ENCODE measurements around the gene VAV3.
A peak's percentile ranks its signal among the peaks of the same experiment; 100 is the strongest.
"Not testable (repeated sequence)": the region's sequence is repeated elsewhere in the genome, so short reads cannot be mapped to it uniquely, and the experiment has no call there.

VAV3 gene

DNA sequence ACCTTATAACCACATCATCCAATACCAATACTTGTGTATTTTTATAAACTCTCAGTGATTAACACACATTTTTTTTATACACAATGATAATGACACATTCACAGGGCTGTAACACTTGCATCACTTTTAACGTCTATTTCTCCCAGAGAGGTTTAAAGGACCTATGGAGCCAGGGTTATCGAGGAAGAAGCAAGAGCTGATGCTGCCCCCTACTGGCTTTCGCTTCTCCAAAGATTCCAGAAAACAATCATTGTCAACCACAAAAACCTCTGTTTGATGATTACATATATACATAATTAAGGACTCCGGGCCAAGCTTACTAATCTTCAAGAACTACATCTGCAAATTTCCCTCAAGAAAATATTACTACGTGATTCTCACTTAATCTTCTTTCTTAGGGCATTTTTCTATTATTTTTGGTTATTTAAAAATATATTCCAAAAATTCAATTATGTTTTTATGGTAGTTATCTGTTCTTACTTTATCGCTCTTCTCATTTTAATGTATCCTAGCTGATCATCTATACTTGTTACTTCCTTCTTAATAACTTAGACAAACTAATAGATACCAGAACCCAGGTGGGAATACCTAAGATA is 214.5 kb downstream of the VAV3 start:
- peak; percentile 25 for DNase-seq (ENCODE audit: extremely low read depth, low read depth)
- TF ChIP-seq, protein P1, sequence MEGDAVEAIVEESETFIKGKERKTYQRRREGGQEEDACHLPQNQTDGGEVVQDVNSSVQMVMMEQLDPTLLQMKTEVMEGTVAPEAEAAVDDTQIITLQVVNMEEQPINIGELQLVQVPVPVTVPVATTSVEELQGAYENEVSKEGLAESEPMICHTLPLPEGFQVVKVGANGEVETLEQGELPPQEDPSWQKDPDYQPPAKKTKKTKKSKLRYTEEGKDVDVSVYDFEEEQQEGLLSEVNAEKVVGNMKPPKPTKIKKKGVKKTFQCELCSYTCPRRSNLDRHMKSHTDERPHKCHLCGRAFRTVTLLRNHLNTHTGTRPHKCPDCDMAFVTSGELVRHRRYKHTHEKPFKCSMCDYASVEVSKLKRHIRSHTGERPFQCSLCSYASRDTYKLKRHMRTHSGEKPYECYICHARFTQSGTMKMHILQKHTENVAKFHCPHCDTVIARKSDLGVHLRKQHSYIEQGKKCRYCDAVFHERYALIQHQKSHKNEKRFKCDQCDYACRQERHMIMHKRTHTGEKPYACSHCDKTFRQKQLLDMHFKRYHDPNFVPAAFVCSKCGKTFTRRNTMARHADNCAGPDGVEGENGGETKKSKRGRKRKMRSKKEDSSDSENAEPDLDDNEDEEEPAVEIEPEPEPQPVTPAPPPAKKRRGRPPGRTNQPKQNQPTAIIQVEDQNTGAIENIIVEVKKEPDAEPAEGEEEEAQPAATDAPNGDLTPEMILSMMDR (IDR thresholded peaks at IDR 0.05; ENCODE audit: low read depth, low read length), result peak; percentile 80

DNA sequence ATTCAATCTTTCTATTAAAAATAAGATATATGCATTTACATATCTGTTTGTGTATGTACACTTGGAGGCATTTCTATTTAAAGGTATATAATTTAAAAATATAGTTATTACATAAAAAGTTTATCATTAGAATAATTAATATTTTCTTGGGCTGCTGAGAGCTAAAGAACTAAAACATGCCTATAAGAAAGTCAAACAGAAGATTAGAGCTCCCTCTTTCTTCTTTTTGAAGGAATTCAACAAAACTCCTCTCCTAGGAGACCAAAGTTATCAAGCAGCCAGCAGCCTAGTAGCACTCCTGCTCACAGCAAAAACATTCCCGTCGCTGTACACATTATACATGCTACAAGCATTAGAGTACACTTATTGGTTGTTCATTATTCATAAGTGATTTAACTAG is 216.4 kb downstream of the VAV3 start:
- TF ChIP-seq, protein P1 (IDR thresholded peaks at IDR 0.05; ENCODE audit: low read depth, low read length), result peak; percentile 40
- DNase-seq (ENCODE audit: extremely low read depth, low read depth), result no peak

DNA sequence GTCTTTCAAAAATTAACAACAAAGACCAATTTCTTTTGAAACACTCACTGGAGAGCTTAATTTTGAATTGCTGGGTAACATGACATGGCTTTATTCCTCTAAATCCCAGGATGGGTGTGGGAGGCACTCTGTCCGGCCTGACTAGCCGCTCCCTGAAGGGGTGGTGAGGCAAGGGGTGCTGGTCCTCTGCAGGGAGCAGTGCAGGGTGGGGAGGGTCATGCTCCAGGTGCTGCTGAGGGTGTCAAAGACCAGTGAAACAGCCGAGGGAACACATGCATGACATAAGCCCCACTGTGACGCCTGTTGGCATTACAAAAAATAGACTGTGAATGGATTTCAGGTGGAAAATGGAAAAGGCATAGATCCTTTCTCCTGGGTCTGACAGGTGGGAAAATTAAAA is 223.7 kb downstream of the VAV3 start:
- no peak for DNase-seq (ENCODE audit: extremely low read depth, low read depth)
- TF ChIP-seq, protein P1 (IDR thresholded peaks at IDR 0.05; ENCODE audit: low read depth, low read length), result no peak

DNA sequence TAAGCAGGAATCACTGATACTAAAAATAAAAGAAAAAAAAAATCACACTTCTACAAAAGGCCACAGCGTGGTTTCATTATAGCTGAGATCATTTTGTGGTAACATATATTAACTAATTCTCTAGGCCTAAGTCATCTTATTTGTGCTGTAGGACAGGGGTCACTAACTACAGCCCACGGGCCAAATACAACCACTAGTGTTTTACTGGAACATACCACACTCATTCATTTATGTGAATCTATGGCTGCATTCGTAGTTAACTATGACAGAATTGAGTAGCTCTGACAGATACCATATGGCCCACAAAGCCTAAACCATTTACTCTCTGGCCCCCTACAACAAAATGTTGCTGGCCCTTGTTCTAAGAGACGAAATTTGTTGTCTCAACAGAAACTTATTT is 224.4 kb downstream of the VAV3 start:
- TF ChIP-seq, protein P1 (IDR thresholded peaks at IDR 0.05; ENCODE audit: low read depth, low read length), result no peak
- DNase-seq (ENCODE audit: extremely low read depth, low read depth), result no peak

DNA sequence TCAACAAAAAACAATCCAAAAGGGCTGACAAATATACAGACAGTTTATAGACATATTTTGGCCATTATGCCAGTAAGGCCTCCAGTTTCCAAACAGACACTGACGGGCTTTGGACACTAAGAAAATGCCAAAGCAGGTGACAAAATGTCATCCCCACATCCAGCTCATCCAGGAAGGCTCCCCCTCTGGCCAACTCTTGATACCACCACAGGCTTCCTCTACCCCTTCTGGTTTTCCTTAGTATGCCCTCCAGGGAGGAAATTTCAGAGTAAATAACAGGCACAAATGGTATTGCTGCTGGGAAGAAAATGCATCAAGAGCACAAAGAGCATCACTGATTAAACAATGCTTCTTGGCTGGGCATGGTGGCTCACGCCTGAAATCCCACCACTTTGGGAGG is 225.3 kb downstream of the VAV3 start:
- TF ChIP-seq, protein P1 (IDR thresholded peaks at IDR 0.05; ENCODE audit: low read depth, low read length), result no peak
- DNase-seq (ENCODE audit: extremely low read depth, low read depth), result no peak

DNA sequence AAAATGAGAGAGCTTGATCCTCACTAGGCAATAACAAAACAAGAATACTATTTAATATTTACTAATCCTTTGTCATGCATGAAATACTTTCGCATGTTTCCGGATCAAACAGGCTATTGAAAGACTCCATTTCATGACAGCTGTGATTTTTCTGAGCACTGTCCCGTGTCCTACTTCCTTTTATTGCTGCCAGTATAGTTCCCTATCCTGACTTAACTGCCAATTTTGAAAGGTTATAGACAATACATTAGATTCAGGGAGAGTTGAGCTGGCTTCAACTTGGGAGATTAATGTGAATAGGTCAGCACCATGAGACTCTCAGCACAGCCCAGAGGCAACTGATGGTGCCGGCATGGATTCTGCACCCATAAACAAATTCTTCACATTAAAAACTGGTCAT is 225.8 kb downstream of the VAV3 start:
- TF ChIP-seq, protein P1 (IDR thresholded peaks at IDR 0.05; ENCODE audit: low read depth, low read length), result no peak
- no peak for DNase-seq (ENCODE audit: extremely low read depth, low read depth)

DNA sequence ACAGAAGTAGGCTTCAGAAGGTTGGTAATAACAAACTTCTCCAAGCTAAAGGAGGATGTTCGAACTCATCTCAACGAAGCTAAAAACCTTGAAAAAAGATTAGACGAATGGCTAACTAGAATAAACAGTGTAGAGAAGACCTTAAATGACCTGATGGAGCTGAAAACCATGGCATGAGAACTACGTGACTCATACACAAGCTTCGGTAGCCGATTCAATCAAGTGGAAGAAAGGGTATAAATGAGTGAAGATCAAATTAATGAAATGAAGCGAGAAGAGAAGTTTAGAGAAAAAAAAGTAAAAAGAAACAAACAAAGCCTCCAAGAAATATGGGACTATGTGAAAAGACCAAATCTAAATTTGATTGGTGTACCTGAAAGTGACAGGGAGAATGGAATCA is 231.6 kb downstream of the VAV3 start:
- not testable (repeated sequence) for DNase-seq (ENCODE audit: extremely low read depth, low read depth)

DNA sequence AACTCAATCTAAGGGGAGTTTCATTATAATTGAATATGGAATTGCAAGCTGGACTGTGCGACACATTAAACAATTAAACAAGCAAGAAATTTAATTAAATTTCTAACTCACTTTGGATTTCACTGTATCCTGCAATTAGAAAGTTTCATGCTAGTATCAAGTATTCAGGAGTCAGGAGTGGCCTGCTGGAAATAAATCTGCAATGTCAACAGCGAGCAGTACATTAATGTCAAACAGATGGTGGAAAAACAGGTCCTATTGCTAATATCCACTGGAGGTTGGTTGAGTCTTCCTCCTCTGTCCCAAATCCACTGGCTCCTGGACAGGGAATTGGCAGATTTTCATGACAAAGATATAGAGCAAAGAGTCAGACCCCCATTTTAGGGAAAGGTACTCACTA is 237.1 kb downstream of the VAV3 start:
- DNase-seq (ENCODE audit: extremely low read depth, low read depth), result no peak
- TF ChIP-seq, protein P1 (IDR thresholded peaks at IDR 0.05; ENCODE audit: low read depth, low read length), result no peak
